NT2/D1 (cell line): ENCODE data around the gene ZNF516.

Source experiments
- YY1 ChIP-seq: IDR thresholded peaks from 2 replicates; pipeline ENCODE4 v1.6.1; 2011; ENCODE audit not compliant: insufficient read length, insufficient read depth
- ZNF274 ChIP-seq: IDR thresholded peaks from 2 replicates; pipeline ENCODE4 v1.6.1; 2011; ENCODE audit warnings: mild to moderate bottlenecking, low read depth, low read length

DNA sequence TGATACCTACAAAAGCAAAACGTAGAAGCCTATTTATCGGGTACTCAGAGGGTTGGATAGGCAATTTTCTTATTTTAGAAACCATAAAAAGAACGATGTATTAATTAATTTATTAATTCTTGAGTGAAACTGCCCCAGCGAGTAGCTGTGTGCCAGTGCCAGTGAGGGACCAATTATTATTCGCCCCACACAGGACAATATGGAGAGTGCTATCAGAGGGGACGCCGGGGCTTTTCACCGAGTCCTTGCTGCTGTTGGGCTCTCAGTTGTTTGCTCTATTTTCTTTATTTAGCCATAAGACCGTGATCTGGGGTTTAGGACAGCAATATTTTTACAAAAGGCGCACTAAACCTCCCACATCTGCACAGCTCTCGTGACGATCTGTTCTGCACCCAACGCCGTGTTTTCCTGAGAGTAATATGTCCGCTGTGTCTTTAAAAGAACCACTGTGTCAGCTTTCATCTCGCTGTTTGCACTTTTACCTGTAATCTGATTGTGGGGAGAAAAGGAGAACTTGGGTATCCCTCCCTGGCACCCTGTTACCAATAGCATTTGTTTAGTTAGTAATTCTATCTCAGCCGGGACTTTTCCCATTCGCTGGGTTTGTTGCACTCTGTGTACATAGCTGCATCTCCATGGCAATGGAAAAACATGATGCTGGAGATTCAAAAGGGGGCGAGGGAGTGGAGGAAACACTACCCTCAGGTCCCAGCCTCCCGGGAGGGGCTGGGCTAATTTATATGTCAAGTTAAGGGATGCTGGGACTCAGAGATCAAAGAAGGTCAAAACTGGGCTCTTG lies 30.1 kb upstream of the ZNF516 start:
- TF ChIP-seq YY1 (no peak), ZNF274 (no peak)
